ENCODE results near the gene RITA1. TPM values are rescaled to one million over a fixed set of nuclear protein-coding genes. Genes with fewer than 3 reads are reported as not detected.

RITA1 gene
- total and polyA plus RNA-seq, 2 experiments from 2014 or later = 20.0 to 40.4 TPM

- Histone ChIP-seq H3K36me3 (ENCODE audit: insufficient read depth) (no peaks in the 10 kb centered on the region), H4K20me1 (replicated peaks; ENCODE audit: insufficient read depth) (no peaks in the 10 kb centered on the region), H3K79me2 (replicated peaks; ENCODE audit: insufficient read depth) (no peaks in the 10 kb centered on the region), H3K4me1 (ENCODE audit: insufficient read depth) (no peaks in the 10 kb centered on the region), H3K4me2 (no peak overlapping the region), H2AFZ (no peak overlapping the region), H3K27ac (ENCODE audit: low read depth) (no peak overlapping the region), H3F3A (replicated peaks; ENCODE audit: low read depth) (no peaks in the 10 kb centered on the region), H3K4me3 (no peak overlapping the region), H3K27me3 (ENCODE audit: insufficient read depth) (no peaks in the 10 kb centered on the region), H3K9me2 (ENCODE audit: insufficient read depth) (no peaks in the 10 kb centered on the region)
- H3K9me3 Mint-ChIP-seq = peaks cover 6% of the 10 kb centered on the region; the same call in 2 of the 3 replicates
- H3K4me3 Mint-ChIP-seq = no peak overlapping the region
- no peak overlapping the region for H3K27ac Mint-ChIP-seq
- H3K27me3 Mint-ChIP-seq (ENCODE audit: insufficient read depth, low read depth, poor library complexity) = peaks cover 2% of the 10 kb centered on the region
- peaks cover 6% of the 10 kb centered on the region for H3K36me3 Mint-ChIP-seq (ENCODE audit: low read depth)
- TF ChIP-seq STAT1 (IDR thresholded peaks at IDR 0.05; ENCODE audit: unreplicated experiment) = no peak
- no peak for TF ChIP-seq ZNF331 (CRISPR knock-in tag; IDR thresholded peaks at IDR 0.05; ENCODE audit: low read depth)
- no peak for TF ChIP-seq CTCF (conservative IDR thresholded peaks at IDR 0.05; ENCODE audit: low read depth in 2 of 2)
- TF ChIP-seq EZH2 (IDR thresholded peaks at IDR 0.05; ENCODE audit: low read depth, unreplicated experiment) = no peak
- no peak for TF ChIP-seq CREB1 (CRISPR knock-in tag; IDR thresholded peaks at IDR 0.05; ENCODE audit: low read depth)
- TF ChIP-seq ZNF114 (CRISPR knock-in tag; IDR thresholded peaks at IDR 0.05) = no peak
- no peak for TF ChIP-seq REST (IDR thresholded peaks at IDR 0.05; ENCODE audit: unreplicated experiment)
- no peak for TF ChIP-seq JUNB (IDR thresholded peaks at IDR 0.05; ENCODE audit: unreplicated experiment)
- TF ChIP-seq ETS1 (IDR thresholded peaks at IDR 0.05) = no peak
- no peak for TF ChIP-seq NANOG (IDR thresholded peaks at IDR 0.05; ENCODE audit: borderline replicate concordance)
- no peak for TF ChIP-seq ZNF462 (CRISPR knock-in tag; IDR thresholded peaks at IDR 0.05)
- no peak for TF ChIP-seq POLR2AphosphoS5 (IDR thresholded peaks at IDR 0.05; ENCODE audit: low read depth)
- no peak for TF ChIP-seq EZH2phosphoT487 (IDR thresholded peaks at IDR 0.05; ENCODE audit: unreplicated experiment)
- no peak for DNase-seq (ENCODE audit: low spot score)
- H3K4me1 Mint-ChIP-seq = peaks cover 6% of the 10 kb centered on the region
- no peak for ATAC-seq
These were observed 19.3 kb downstream of the RITA1 start for GRCh38 chr12:113204804-113205203.
